CD14-positive monocyte (primary cell): ENCODE data around the gene NRXN3. TPM values are rescaled to one million over a fixed set of nuclear protein-coding genes. Genes with fewer than 3 reads are reported as not detected.

Experiments
- DNase-seq, 3 donors: peaks; one replicate each; pipeline ENCODE4 v3.0.0-alpha.2; 2011 to 2022
- H2AFZ ChIP-seq: 2 replicates; pipeline ENCODE4 v1.6.0; 2012; ENCODE audit warnings: mild to moderate bottlenecking, low read depth, low read length, inconsistent platforms; ENCODE audit not compliant: insufficient read depth, poor library complexity, severe bottlenecking
- H3K27ac ChIP-seq, 2 donors: 1 replicate in 1 of 2; 2 replicates in 1 of 2; pipeline ENCODE4 v1.5.1; 2012 to 2013; ENCODE audit warnings: low read length in 2 of 2, control low read depth in 1 of 2, inconsistent platforms in 1 of 2, low read depth in 1 of 2, mild to moderate bottlenecking in 1 of 2
- H3K27me3 ChIP-seq, 2 donors: one replicate each; pipeline versions ENCODE4 v1.6.0 to v1.6.1; 2011 to 2013; ENCODE audit warnings: low read length in 2 of 2; ENCODE audit not compliant: control insufficient read depth in 2 of 2, insufficient read depth in 2 of 2
- H3K36me3 ChIP-seq, 2 donors: replicated peaks in 1 of 2; 1 replicate in 1 of 2; 2 replicates in 1 of 2; pipeline versions ENCODE4 v1.5.1 to v1.6.1; 2012 to 2013; ENCODE audit warnings: low read length in 2 of 2, control low read depth in 1 of 2, inconsistent platforms in 1 of 2, mild to moderate bottlenecking in 1 of 2; ENCODE audit not compliant: insufficient read depth in 2 of 2, control insufficient read depth in 1 of 2
- H3K4me1 ChIP-seq, 2 donors: 1 replicate in 1 of 2; 2 replicates in 1 of 2; pipeline versions ENCODE4 v1.5.1 to v1.6.1; 2012 to 2013; ENCODE audit warnings: low read length in 2 of 2, control low read depth in 1 of 2, inconsistent platforms in 1 of 2, mild to moderate bottlenecking in 1 of 2, moderate library complexity in 1 of 2; ENCODE audit not compliant: insufficient read depth in 2 of 2, control insufficient read depth in 1 of 2
- H3K4me2 ChIP-seq: replicated peaks from 2 replicates; pipeline ENCODE3; 2012; ENCODE audit warnings: low read length, moderate library complexity, mild to moderate bottlenecking; ENCODE audit not compliant: poor library complexity, severe bottlenecking; ENCODE audit errors: extremely low read depth
- H3K4me3 ChIP-seq, 3 experiments: fragments of 200-600 bp in 1 of 3; sonication (generic) in 1 of 3; replicated peaks in 1 of 3; 1 replicate in 2 of 3; 2 replicates in 1 of 3; pipeline ENCODE4 v1.5.1; 2011 to 2013; ENCODE audit warnings: low read length in 3 of 3, mild to moderate bottlenecking in 3 of 3, control low read depth in 2 of 3, low read depth in 2 of 3, inconsistent platforms in 1 of 3, moderate library complexity in 1 of 3
- H3K79me2 ChIP-seq: 2 replicates; pipeline ENCODE4 v1.6.0; 2012; ENCODE audit warnings: mild to moderate bottlenecking, control low read depth, inconsistent platforms, low read length, moderate library complexity; ENCODE audit not compliant: insufficient read depth
- H3K9ac ChIP-seq: 2 replicates; pipeline ENCODE4 v1.6.0; 2017; ENCODE audit warnings: low read length, mild to moderate bottlenecking; ENCODE audit not compliant: insufficient read depth, poor library complexity, severe bottlenecking
- H3K9me3 ChIP-seq, 2 donors: replicated peaks in 1 of 2; 1 replicate in 1 of 2; 2 replicates in 1 of 2; pipeline versions ENCODE4 v1.5.1 to v1.6.1; 2012 to 2013; ENCODE audit warnings: low read length in 2 of 2, control low read depth in 1 of 2; ENCODE audit not compliant: control insufficient read depth in 1 of 2, insufficient read depth in 1 of 2
- H4K20me1 ChIP-seq: 2 replicates; pipeline ENCODE4 v1.6.0; 2012; ENCODE audit warnings: mild to moderate bottlenecking, low read length, control low read depth, moderate library complexity; ENCODE audit not compliant: insufficient read depth
- H3K27ac Mint-ChIP-seq, 7 donors: one replicate each; pipeline ENCODE4 v1.8.0; 2020; ENCODE audit warnings: mild to moderate bottlenecking in 7 of 7, mixed read lengths in 7 of 7, moderate library complexity in 6 of 7, inconsistent platforms in 2 of 7
- H3K27me3 Mint-ChIP-seq, 3 donors: one replicate each; pipeline ENCODE4 v1.8.0; 2021 to 2022; ENCODE audit warnings: low read depth in 3 of 3, mild to moderate bottlenecking in 3 of 3, mixed read lengths in 3 of 3, moderate library complexity in 3 of 3, inconsistent platforms in 1 of 3
- H3K36me3 Mint-ChIP-seq, 2 donors: one replicate each; pipeline ENCODE4 v1.8.0; 2020; ENCODE audit warnings: mixed read lengths in 2 of 2, inconsistent platforms in 1 of 2, mild to moderate bottlenecking in 1 of 2
- H3K4me1 Mint-ChIP-seq: one replicate; pipeline ENCODE4 v1.8.0; 2020; ENCODE audit warnings: mild to moderate bottlenecking, mixed read lengths
- H3K4me3 Mint-ChIP-seq, 2 donors: one replicate each; pipeline ENCODE4 v1.8.0; 2020; ENCODE audit warnings: mild to moderate bottlenecking in 2 of 2, mixed read lengths in 2 of 2, moderate library complexity in 1 of 2
- H3K9me3 Mint-ChIP-seq, 7 donors: one replicate each; pipeline ENCODE4 v1.8.0; 2020 to 2022; ENCODE audit warnings: mixed read lengths in 7 of 7, mild to moderate bottlenecking in 6 of 7, moderate library complexity in 6 of 7, inconsistent platforms in 2 of 7
- CTCF ChIP-seq: fragments of 200-600 bp; IDR thresholded peaks from one replicate; pipeline ENCODE4 v1.8.0; 2022; ENCODE audit warnings: antibody characterized with exemption, mild to moderate bottlenecking
- WGBS: methylation state at CpG from one replicate; pipeline ENCODE4 v1.1.5; 2013; ENCODE audit warnings: missing lambda C conversion rate; ENCODE audit not compliant: insufficient coverage; 5-methylcytosine and 5-hydroxymethylcytosine counted together
- intact Hi-C, 2 donors: fragments of 100-400 bp; cut with micrococcal nuclease; formaldehyde crosslinking; loops; one replicate each; pipeline versions ENCODE4 v1.15.0 to v1.15.1; 2023
- polyA plus RNA-seq, 3 donors: library from polyadenylated mRNA; depleted of rRNA in 1 of 3; unstranded in 2 of 3; stranded (reverse) in 1 of 3; fragments of 300-500 nt in 2 of 3; fragments of >200 nt in 1 of 3; fragmentation: Illumina TruSeq in 2 of 3; gene quantifications; 1 replicate in 2 of 3; 2 replicates in 1 of 3; pipeline ENCODE4 v1.2.3, GENCODE V29; 2012 to 2021

NRXN3 gene
- polyA plus RNA-seq, 3 donors = not detected

GRCh38 chr14:79186523-79186922 lies 1016.4 kb downstream of the NRXN3 start:
- no peak overlapping the region for H3K4me3 ChIP-seq
- Mint-ChIP-seq H3K36me3 (no peaks in the 10 kb centered on the region), H3K27ac (no peak overlapping the region), H3K27me3 (no peaks in the 10 kb centered on the region), H3K9me3 (no peaks in the 10 kb centered on the region), H3K4me3 (no peak overlapping the region), H3K4me1 (no peaks in the 10 kb centered on the region)
- no CpG with 5 or more reads among the region's 3 CpGs for WGBS
- no peak for TF ChIP-seq CTCF
- no peaks in the 10 kb centered on the region for H3K9me3 ChIP-seq
- no peaks in the 10 kb centered on the region for H3K4me1 ChIP-seq
- H3K27ac ChIP-seq = no peak overlapping the region
- H3K4me2 ChIP-seq = no peak overlapping the region
- H3K79me2 ChIP-seq = no peaks in the 10 kb centered on the region
- no peaks in the 10 kb centered on the region for H4K20me1 ChIP-seq
- H3K9ac ChIP-seq = no peak overlapping the region
- no peak overlapping the region for H2AFZ ChIP-seq
- no peak for DNase-seq
- no peaks in the 10 kb centered on the region for H3K36me3 ChIP-seq
- no peaks in the 10 kb centered on the region for H3K27me3 ChIP-seq
- intact Hi-C loops = no loop called here

GRCh38 chr14:79193689-79194477 lies 1023.7 kb downstream of the NRXN3 start:
- 83% methylated on average over 2 of the region's 5 CpGs for WGBS
- H3K27ac Mint-ChIP-seq = no peak overlapping the region
- Histone ChIP-seq H3K4me1 (no peaks in the 10 kb centered on the region), H3K79me2 (no peaks in the 10 kb centered on the region), H3K4me3 (no peak overlapping the region), H3K9ac (no peak overlapping the region), H3K27ac (no peak overlapping the region), H2AFZ (no peak overlapping the region), H3K9me3 (no peaks in the 10 kb centered on the region), H3K27me3 (no peaks in the 10 kb centered on the region), H3K36me3 (no peaks in the 10 kb centered on the region), H3K4me2 (no peak overlapping the region), H4K20me1 (no peaks in the 10 kb centered on the region)
- H3K27me3 Mint-ChIP-seq = peaks cover 0 to 2% (median 0%) of the 10 kb centered on the region in 3 donors
- no peaks in the 10 kb centered on the region for H3K4me1 Mint-ChIP-seq
- no peak overlapping the region for H3K4me3 Mint-ChIP-seq
- peaks cover 0 to 2% (median 0%) of the 10 kb centered on the region in 7 donors for H3K9me3 Mint-ChIP-seq
- no peak for TF ChIP-seq CTCF
- H3K36me3 Mint-ChIP-seq = no peaks in the 10 kb centered on the region
- intact Hi-C loops = no loop called here
- DNase-seq = no peak
